Right cardiac atrium (tissue), 5 donors: ENCODE data around the gene NUDT5. TPM values are rescaled to one million over a fixed set of nuclear protein-coding genes. Genes with fewer than 3 reads are reported as not detected.
"Not testable (repeated sequence)": the region's sequence is repeated elsewhere in the genome, so short reads cannot be mapped to it uniquely, and the experiment has no call there.

Experiments
- ATAC-seq, 2 donors: fragments of 200-7000 bp; cut with Tn5 transposase; one replicate each; pipeline versions ENCODE4 v1.8.0 to v1.9.1; 2020; ENCODE audit warnings: moderate library complexity in 2 of 2, mild to moderate bottlenecking in 1 of 2
- DNase-seq, 3 donors: peaks; one replicate each; pipeline ENCODE4 v3.0.0-alpha.2; 2020
- H3K27ac ChIP-seq: one replicate; pipeline ENCODE4 v1.5.1; 2013; ENCODE audit warnings: mild to moderate bottlenecking, low read length, control low read depth, moderate library complexity
- H3K27me3 ChIP-seq: one replicate; pipeline ENCODE4 v1.6.1; 2013; ENCODE audit not compliant: control insufficient read depth, insufficient read depth
- H3K4me1 ChIP-seq: one replicate; pipeline ENCODE4 v1.6.1; 2013; ENCODE audit warnings: low read length; ENCODE audit not compliant: control insufficient read depth, insufficient read depth
- H3K4me3 ChIP-seq: one replicate; pipeline ENCODE4 v1.5.1; 2013; ENCODE audit warnings: low read length, control low read depth
- H3K9me3 ChIP-seq: one replicate; pipeline ENCODE4 v1.6.1; 2013; ENCODE audit warnings: low read length; ENCODE audit not compliant: control insufficient read depth
- WGBS: extraction: QIAGEN DNeasy Blood & Tissue Kit; methylation state at CpG from one replicate; pipeline ENCODE4 v1.1.7; 2013; 5-methylcytosine and 5-hydroxymethylcytosine counted together
- intact Hi-C, 4 donors: fragments of 100-400 bp; cut with DNase I; formaldehyde crosslinking; loops; one replicate each; pipeline versions ENCODE4 v1.11.0 to v1.14.0; 2022 to 2023
- polyA plus RNA-seq: library from polyadenylated mRNA; stranded (reverse); fragments of 200-250 nt; gene quantifications from one replicate; pipeline ENCODE4 v1.2.3, GENCODE V29; 2013
- total RNA-seq, 4 donors: library from RNA; stranded (reverse); fragmentation: NEBNext Ultra II Directional; extraction: Animal tissue kit (Norgen Biotek cat#: 25700); gene quantifications; one replicate each; pipeline ENCODE4 v1.2.1, GENCODE V29; 2021
- donor health status: healthy with polysubstance abuse.
- donor health status: DM: no; HTN: yes; CAD: no.
- donor health status: DM: no; HTN: no; CAD: no.
- donor health status: DM: no; HTN: yes; CAD: no; lungs with severe emphysema.
- donor health status: DM: yes; HTN: yes; CAD: no.

Gene NUDT5
- total and polyA plus RNA-seq, 5 donors, result 9.4 to 13.8 (median 12.7) TPM

DNA sequence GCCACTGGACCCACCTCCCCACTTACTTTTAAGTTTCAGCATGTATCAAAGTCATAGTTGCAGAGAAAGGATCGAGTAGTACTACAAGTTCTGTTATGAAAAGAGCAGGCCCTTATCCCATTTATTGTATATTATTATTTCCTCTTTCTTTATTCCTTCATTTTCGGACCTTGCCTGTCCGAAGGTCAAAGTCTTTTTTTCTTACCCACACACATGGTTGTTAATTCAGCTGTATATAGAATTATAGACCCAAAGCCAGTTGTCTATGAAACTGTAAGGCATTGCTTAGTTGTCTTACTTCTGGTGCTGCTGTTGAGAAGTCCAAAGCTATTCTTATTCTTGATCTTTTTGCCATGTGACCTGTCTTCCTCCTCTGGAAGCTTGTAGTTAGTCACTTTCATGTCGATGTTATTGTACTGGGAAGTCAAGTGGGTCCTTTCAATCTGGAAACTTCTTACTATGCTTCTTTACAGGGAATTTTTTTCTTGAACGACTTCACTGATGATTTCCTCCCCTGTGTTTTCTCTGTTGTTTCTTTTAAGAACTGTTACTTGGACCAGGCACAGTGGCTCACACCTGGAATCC, 8.3 kb downstream of the NUDT5 start:
- intact Hi-C loops, result no loop called here
- no peak for DNase-seq
- Histone ChIP-seq H3K27me3 (no peaks in the 10 kb centered on the region), H3K9me3 (no peaks in the 10 kb centered on the region), H3K27ac (no peak overlapping the region), H3K4me1 (no peaks in the 10 kb centered on the region), H3K4me3 (no peak overlapping the region)
- ATAC-seq, result no peak
- 85% methylated on average over 5 of the region's 5 CpGs for WGBS

DNA sequence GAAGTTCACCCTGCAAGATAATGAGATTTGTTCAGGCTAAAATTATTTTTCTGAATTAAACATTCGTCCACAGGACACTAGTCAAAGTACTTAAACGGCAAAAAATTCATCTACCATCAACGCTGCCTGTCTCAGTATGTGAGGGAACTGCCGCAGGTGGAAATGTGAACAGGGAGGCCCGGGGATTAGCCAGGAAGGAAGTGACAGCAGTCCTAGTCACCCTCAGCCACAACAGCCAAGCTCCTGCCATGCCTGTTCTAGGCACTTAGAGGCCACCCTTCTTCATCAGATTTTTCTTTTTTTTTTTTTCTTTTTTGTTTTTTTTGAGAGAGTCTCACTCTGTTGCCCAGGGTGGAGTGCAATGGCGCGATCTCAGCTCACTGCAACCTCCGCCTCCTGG, 9.4 kb downstream of the NUDT5 start:
- 83% methylated on average over 8 of the region's 8 CpGs for WGBS
- DNase-seq, result no peak
- no peak for ATAC-seq
- Histone ChIP-seq H3K27me3 (no peaks in the 10 kb centered on the region), H3K27ac (no peak overlapping the region), H3K4me3 (no peak overlapping the region), H3K9me3 (no peaks in the 10 kb centered on the region), H3K4me1 (no peaks in the 10 kb centered on the region)
- intact Hi-C loops, result no loop called here

DNA sequence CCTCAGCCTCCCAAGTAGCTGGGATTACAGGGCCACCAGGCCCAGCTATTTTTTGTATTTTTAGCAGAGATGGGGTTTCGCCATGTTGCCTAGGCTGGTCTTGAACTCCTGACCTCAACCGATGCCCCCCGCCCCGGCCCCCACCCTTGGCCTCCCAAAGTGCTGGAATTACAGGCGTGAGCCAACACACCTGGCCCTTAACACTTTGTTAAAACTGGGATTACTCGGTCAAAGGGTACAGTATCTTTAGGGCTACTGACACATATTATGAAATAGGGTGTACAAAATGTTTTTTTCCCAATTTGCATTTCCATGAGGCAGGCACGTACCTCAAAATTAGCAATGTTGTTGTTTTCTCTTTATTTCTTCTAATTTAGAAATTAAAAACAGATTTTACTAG, 11.5 kb downstream of the NUDT5 start:
- ATAC-seq, result no peak
- no peak overlapping the region for H3K27ac ChIP-seq
- no peak overlapping the region for H3K4me3 ChIP-seq
- no peaks in the 10 kb centered on the region for H3K4me1 ChIP-seq
- no peak for DNase-seq
- WGBS, result 95% methylated on average over 7 of the region's 7 CpGs
- intact Hi-C loops, result no loop called here
- H3K27me3 ChIP-seq, result no peaks in the 10 kb centered on the region
- no peaks in the 10 kb centered on the region for H3K9me3 ChIP-seq

DNA sequence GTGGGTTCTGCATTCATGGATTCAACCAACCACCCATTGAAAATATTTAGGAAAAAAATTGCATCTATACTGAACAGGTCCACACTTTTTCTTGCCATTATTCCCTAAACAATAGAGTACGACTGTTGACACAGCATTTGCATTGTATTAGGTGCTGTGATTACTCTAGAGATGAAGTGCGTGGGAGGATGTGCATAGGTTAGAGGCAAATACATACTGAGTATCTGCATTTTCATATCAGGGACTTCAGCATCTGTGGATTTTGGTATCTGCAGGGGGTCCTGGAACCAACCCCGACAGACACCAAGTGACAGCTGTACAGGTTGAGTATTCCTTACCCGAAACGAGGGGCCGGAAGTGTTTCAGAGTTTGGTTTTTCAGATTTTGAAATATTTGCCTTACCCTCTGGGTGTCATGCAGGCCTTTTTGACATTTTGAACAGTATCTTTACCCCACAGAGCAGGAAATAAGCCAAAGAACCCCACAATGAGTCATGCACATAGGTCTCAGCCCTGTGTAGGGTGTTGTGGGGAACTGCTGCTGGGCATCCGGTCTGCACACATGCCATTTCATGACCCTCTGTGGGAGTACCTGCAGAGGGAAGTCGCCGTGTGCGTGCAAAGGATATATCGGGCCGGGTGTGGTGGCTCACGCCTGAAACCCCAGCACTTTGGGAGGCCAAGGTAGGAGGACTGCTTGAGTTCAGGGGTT, 14.5 kb downstream of the NUDT5 start:
- intact Hi-C loops, result no loop called here
- 84% methylated on average over 13 of the region's 13 CpGs for WGBS
- DNase-seq, result no peak

DNA sequence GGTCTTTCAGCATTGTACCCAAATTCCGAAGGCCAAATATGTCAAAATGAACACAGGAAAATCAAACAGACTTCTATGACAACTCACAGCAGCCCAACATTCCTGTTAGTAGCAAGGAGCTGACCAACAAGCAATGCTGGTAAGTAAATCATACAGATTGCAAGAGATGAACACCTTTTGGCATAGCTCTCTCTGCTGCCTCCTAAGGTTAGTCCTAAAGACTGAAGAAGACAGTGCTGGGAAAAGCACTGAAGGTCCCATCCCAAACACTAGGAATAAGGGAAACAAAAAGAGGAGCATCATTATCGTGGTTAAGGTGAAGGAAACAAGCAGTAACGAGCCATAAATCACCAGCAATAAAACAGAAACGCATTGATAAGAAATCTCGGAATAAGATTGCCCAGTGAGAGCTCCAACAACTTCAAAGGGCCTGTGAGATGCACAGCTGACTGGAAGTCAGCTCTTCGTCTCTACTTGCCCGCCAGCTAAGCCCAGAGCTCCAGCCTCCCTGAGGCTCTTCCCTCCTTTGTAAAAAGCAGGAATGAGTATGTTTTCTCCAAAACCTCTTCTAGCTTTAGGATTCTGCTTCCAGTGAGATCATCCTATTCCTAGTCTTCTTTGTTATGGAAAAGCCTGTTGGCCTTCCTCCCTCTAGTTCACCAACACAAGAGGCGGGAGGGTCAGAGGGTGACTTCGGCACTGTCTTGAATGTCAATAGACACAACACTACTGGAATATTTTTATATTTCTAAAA, 15.3 kb downstream of the NUDT5 start:
- Histone ChIP-seq H3K4me3 (no peak overlapping the region), H3K27me3 (no peaks in the 10 kb centered on the region), H3K27ac (no peak overlapping the region), H3K4me1 (no peaks in the 10 kb centered on the region), H3K9me3 (no peaks in the 10 kb centered on the region)
- no peak for DNase-seq
- WGBS, result 83% methylated on average over 9 of the region's 9 CpGs
- ATAC-seq, result no peak
- intact Hi-C loops, result no loop called here

More for the DNA sequence above, 14.5 kb downstream of the NUDT5 start:
- H3K27ac ChIP-seq, result no peak overlapping the region
- no peaks in the 10 kb centered on the region for H3K9me3 ChIP-seq
- no peaks in the 10 kb centered on the region for H3K4me1 ChIP-seq
- peak; percentile 26 to 57 for ATAC-seq
- no peaks in the 10 kb centered on the region for H3K27me3 ChIP-seq
- H3K4me3 ChIP-seq, result no peak overlapping the region

DNA sequence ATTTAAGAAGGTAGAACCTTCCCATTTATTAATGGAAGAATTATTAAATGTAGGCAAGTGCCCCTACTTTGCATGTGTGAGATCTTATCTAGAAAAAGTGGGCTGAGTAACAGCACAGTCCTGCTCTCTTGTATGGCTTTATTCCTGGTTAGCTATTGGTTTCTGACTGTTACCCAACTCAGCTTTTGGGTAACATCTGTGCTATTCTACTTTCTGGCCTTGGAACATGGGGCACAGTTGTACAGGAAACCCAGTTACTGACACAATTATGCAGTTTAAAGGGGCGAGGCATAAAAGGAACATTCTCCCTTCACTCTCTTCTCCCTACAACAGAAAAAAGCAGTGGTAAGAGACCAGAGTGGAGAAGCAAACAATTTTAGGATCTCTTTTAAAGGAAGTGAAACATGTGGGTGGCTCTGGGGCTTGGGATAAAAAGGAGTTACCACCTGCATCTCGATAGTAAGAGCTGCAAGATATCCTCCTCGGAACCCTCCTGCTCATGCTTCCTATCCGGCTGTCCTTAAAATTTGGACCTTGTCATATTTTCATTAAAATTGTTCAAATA, 16.0 kb downstream of the NUDT5 start:
- intact Hi-C loops, result no loop called here
- WGBS, result 81% methylated on average over 4 of the region's 4 CpGs
- DNase-seq, result no peak
- H3K27ac ChIP-seq, result no peak overlapping the region
- no peaks in the 10 kb centered on the region for H3K9me3 ChIP-seq
- no peaks in the 10 kb centered on the region for H3K27me3 ChIP-seq
- ATAC-seq, result no peak
- H3K4me3 ChIP-seq, result no peak overlapping the region
- no peaks in the 10 kb centered on the region for H3K4me1 ChIP-seq

DNA sequence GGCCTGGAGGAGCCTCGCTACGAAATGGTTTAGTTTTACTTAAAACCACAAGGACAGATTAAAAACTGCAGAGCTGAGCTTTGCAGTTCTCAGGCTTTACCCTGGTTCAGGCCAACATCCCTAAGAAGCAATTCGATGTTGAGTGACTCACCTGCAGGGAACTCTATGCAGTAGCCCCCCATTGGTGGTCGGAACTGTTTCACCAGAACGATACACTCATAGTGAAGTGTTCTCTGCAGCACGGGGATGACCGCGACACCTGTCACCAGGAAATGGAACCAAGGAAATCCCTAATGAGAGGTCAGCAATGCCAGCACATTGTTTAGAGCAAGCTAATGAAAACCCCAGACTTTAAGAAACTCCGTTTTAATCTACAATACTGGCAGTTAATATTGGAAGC, 18.0 kb downstream of the NUDT5 start:
- Histone ChIP-seq H3K4me1 (no peaks in the 10 kb centered on the region), H3K9me3 (no peaks in the 10 kb centered on the region), H3K4me3 (no peak overlapping the region), H3K27ac (no peak overlapping the region), H3K27me3 (no peaks in the 10 kb centered on the region)
- ATAC-seq (no peak), DNase-seq (no peak)
- intact Hi-C loops, result no loop called here
- WGBS, result 88% methylated on average over 9 of the region's 9 CpGs

DNA sequence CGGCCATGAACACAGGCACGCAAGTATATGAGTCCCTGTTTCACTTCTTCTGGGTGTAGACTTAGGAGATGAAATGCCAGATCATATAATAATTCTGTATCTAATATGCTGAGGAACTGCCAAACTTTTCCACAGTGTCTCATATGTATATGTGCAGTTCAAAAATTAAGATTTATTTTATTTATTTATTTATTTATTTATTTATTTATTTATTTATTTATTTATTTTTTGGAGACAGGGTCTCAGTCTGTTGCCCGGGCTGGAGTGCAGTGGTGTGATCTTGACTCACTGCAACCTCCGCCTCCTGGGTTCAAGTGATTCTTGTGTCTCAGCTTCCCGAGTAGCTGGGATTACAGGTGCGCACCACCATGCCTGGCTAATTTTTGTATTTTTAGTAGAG, 24.2 kb downstream of the NUDT5 start:
- DNase-seq, H3K9me3 ChIP-seq, H3K4me1 ChIP-seq, H3K27me3 ChIP-seq, ATAC-seq, H3K4me3 ChIP-seq, H3K27ac ChIP-seq, intact Hi-C loops: not testable (repeated sequence)
- 87% methylated on average over 6 of the region's 6 CpGs for WGBS

DNA sequence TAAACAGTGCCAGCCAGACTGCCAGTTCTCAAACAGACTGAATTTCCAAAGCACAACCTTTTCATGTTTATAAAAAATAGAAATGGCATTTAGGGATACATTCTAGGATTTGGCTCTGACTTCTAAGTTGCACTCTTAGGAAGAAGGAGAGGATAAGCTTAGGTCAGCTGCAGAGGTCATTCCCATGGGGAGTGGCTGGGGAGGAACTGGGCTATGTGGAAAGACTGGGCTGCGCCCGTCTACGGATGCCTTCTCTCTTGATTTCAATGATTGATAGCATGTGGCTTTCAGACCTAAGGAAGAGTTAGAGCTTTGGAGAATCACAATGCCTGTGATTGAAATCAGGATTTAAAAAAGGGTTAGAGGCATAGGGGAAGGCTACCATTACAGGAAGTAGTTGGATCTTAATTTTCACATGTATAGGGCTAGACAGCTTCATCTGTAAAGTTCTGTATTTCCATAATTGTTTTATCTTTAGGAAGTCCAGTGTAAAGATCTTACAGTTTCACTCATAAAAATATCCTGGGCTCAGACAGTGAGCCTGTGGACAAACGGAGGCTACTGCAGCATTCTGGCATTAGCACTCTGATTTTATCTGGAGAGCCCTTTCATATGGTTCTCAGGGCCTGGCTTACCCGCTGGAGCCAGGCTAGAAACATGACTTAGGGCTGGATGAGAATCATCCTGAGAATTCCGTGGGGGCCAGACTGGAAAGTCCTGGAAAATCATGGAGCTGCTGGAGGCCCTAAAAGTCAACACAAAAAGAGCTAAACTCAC, 29.5 kb downstream of the NUDT5 start:
- Histone ChIP-seq H3K27me3 (no peaks in the 10 kb centered on the region), H3K27ac (no peak overlapping the region), H3K4me3 (no peak overlapping the region), H3K9me3 (no peaks in the 10 kb centered on the region), H3K4me1 (no peaks in the 10 kb centered on the region)
- WGBS, result 77% methylated on average over 6 of the region's 6 CpGs
- DNase-seq (no peak), ATAC-seq (peak in 1 of 2 donors; percentile 58)
- intact Hi-C loops, result no loop called here

DNA sequence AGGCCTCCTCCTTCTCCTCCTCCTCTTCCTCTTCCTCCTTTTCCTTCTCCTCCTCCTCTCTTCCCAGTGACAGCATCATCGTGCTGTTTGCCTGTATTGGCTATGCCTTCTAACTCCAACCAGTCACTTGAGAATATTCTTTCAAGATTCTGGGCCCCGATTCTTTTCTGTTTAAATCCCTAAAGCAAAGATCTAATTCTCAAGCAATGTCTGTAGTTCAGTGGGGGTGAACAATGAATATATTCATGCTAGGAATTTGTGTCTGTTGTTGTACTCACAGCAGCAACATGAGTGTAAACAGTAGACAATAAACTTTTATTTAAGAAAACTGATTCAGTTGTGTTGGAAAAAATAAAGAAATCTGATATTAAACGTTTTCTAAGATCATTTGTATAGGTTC, 30.7 kb downstream of the NUDT5 start:
- Histone ChIP-seq H3K27me3 (no peaks in the 10 kb centered on the region), H3K9me3 (no peaks in the 10 kb centered on the region), H3K4me3 (no peak overlapping the region), H3K4me1 (no peaks in the 10 kb centered on the region), H3K27ac (no peak overlapping the region)
- DNase-seq (no peak), ATAC-seq (no peak)
- 62% methylated on average over 3 of the region's 3 CpGs for WGBS
- intact Hi-C loops, result no loop called here
